Panc1 (cell line): ENCODE measurements around the gene METTL22. TPM values are rescaled to one million over a fixed set of nuclear protein-coding genes. Genes with fewer than 3 reads are reported as not detected.

Source experiments
- ATAC-seq: fragments of 200-7000 bp; cut with Tn5 transposase; 2 replicates; pipeline ENCODE4 v1.9.1; 2020; ENCODE audit warnings: mild to moderate bottlenecking, moderate library complexity
- BruUV-seq: library from RNA; stranded (reverse); fragments of 400-500 nt; replicated peaks from 2 replicates; lab custom pipeline; 2021; lab: Mats Ljungman, UMichigan
- CTCF ChIA-PET: fragments of 300-600 bp; sonication (Branson Sonifier 250); formaldehyde crosslinking; loops from one replicate; lab custom pipeline; 2022; ENCODE audit warnings: antibody characterized with exemption; lab: Charles Lee
- POLR2A ChIA-PET: fragments of 300-600 bp; sonication (Branson Sonifier 250); formaldehyde crosslinking; loops from one replicate; lab custom pipeline; 2022; ENCODE audit warnings: antibody characterized with exemption; lab: Charles Lee
- DNase-seq: peaks from one replicate; pipeline ENCODE4 v3.0.0-alpha.2; 2010; ENCODE audit warnings: low read depth, low spot score
- H3K27ac ChIP-seq: 2 replicates; pipeline ENCODE4 v1.5.1; 2011; ENCODE audit warnings: mild to moderate bottlenecking, low read length, inconsistent platforms
- H3K27me3 ChIP-seq: fragments of 200-500 bp; sonication (Bioruptor generic); 2 replicates; pipeline ENCODE4 v1.6.0; 2014; ENCODE audit warnings: low read length, inconsistent platforms; ENCODE audit not compliant: control insufficient read depth, insufficient read depth
- H3K36me3 ChIP-seq: fragments of 200-500 bp; sonication (Bioruptor generic); 2 replicates; pipeline ENCODE4 v1.5.1; 2014; ENCODE audit warnings: inconsistent platforms, mild to moderate bottlenecking, low read length, moderate library complexity; ENCODE audit not compliant: control insufficient read depth, insufficient read depth
- H3K4me1 ChIP-seq: 2 replicates; pipeline ENCODE4 v1.5.1; 2011; ENCODE audit warnings: inconsistent platforms, mild to moderate bottlenecking, low read length, moderate library complexity; ENCODE audit not compliant: control insufficient read depth, insufficient read depth
- H3K4me3 ChIP-seq, 2 experiments: 2 replicates each; pipeline ENCODE4 v1.5.1; 2011 to 2012; ENCODE audit warnings: low read depth in 2 of 2, low read length in 2 of 2, mild to moderate bottlenecking in 2 of 2, inconsistent platforms in 1 of 2, moderate library complexity in 1 of 2
- H3K9me3 ChIP-seq: fragments of 200-500 bp; sonication (Bioruptor generic); 2 replicates; pipeline ENCODE4 v1.5.1; 2014; ENCODE audit warnings: low read depth, mild to moderate bottlenecking, inconsistent platforms, low read length, moderate library complexity; ENCODE audit not compliant: control insufficient read depth, insufficient read depth
- CTCF ChIP-seq: fragments of 450-650 bp; IDR thresholded peaks from 2 replicates; pipeline ENCODE4 v1.5.1; 2017; ENCODE audit warnings: mild to moderate bottlenecking
- POLR2AphosphoS5 ChIP-seq: IDR thresholded peaks from 2 replicates; pipeline ENCODE4 v1.6.1; 2012; ENCODE audit warnings: mild to moderate bottlenecking, low read depth, low read length, moderate library complexity
- REST ChIP-seq, 2 experiments: IDR thresholded peaks; 2 replicates each; pipeline ENCODE4 v1.6.1; 2011 to 2012; ENCODE audit warnings: low read depth in 2 of 2, control low read depth in 1 of 2, low read length in 1 of 2, mild to moderate bottlenecking in 1 of 2, moderate library complexity in 1 of 2; ENCODE audit not compliant: insufficient read depth in 1 of 2
- SIN3A ChIP-seq: IDR thresholded peaks from 2 replicates; pipeline ENCODE4 v1.6.1; 2012; ENCODE audit warnings: low read depth, mild to moderate bottlenecking, low read length, moderate library complexity, borderline replicate concordance; ENCODE audit not compliant: insufficient read depth
- TCF7L2 ChIP-seq: IDR thresholded peaks from 2 replicates; pipeline ENCODE4 v1.6.1; 2011; ENCODE audit warnings: mild to moderate bottlenecking, low read depth, low read length, inconsistent platforms
- in situ Hi-C: cut with HindIII; loops from 2 replicates; pipeline ENCODE4 v1.10.0; 2016; ENCODE audit warnings: low sequenced_read_pairs, low pct_unique_long_range_greater_than_20kb
- intact Hi-C: fragments of 100-400 bp; cut with micrococcal nuclease; formaldehyde crosslinking; loops from one replicate; pipeline ENCODE4 v1.10.0; 2022; ENCODE audit not compliant: unreplicated experiment
- total RNA-seq: library from RNA; stranded (reverse); gene quantifications from one replicate; pipeline ENCODE4 v1.2.1, GENCODE V29; 2021; ENCODE audit not compliant: unreplicated experiment

Gene METTL22
- total RNA-seq, 1 experiment from 2014 or later: 31.8 TPM

DNA sequence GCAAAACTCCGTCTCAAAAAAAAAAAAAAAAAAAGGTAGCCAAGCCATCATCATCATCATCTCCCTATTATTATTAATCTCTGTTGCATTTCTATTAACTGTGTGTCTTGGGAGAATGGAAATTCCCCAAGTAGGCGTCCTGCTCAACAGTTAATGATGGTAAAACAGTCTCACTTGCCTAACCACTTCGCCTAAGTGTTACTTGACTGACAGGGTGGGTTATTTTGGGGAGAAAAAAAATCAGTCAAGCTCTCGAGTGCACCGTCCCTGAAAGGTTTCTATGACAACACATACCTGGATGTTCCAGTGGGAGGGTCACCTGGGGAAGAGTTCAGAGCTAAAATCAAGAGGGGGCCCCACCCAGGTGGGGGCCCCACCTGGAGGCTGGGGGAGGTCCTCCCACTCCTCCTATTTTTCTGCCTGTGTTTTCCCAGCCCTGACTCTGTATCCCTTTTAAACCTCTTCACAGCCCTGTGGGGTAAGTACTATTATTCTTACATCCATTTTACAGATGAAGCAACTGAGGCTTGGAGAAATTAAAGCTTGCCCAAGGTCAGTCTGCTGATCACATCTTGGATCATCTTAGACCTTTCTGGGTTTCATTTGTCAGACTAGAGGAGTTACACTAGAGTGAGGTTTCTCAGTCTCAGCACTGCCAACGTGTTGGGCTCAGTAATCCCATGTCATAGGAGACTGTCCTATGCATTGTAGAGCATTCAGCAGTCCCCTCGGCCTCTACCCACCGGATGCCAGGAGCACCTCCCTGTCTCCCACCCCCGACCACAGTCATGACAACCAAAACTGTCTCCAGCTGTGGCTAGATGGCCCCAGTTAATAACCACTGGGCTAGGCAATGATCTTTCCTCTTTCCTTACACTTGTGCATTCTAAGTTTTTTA lies 41.9 kb downstream of the METTL22 start:
- CTCF ChIA-PET: interaction anchor here (0.6 kb wide), 1 partner anchor 430 kb away, joined by 3 read pairs; no protein-coding TSS in a partner anchor
- no peak overlapping the region for H3K4me3 ChIP-seq
- in situ Hi-C loops: no loop called here
- intact Hi-C loops: no loop called here
- TF ChIP-seq SIN3A (no peak), POLR2AphosphoS5 (no peak), CTCF (no peak)
- no peaks in the 10 kb centered on the region for H3K4me1 ChIP-seq
- no peak for ATAC-seq
- BruUV-seq: no TSS peak
- H3K27ac ChIP-seq: no peak overlapping the region
- POLR2A ChIA-PET: no interaction called here
- no peaks in the 10 kb centered on the region for H3K9me3 ChIP-seq
- DNase-seq: no peak
- no peaks in the 10 kb centered on the region for H3K27me3 ChIP-seq
- H3K36me3 ChIP-seq: no peaks in the 10 kb centered on the region

- no peak overlapping the region for H3K4me3 ChIP-seq
- H3K9me3 ChIP-seq: no peaks in the 10 kb centered on the region
- BruUV-seq: no TSS peak
- no peaks in the 10 kb centered on the region for H3K27me3 ChIP-seq
- ChIA-PET CTCF (interaction anchor here (0.6 to 1.1 kb wide), 3 partner anchors 126 to 343 kb away, joined by 3 to 4 read pairs (median 3); no protein-coding TSS in a partner anchor), POLR2A (no interaction called here)
- no peak overlapping the region for H3K27ac ChIP-seq
- DNase-seq: no peak
- no peak for TF ChIP-seq TCF7L2
- TF ChIP-seq SIN3A: no peak
- TF ChIP-seq REST (IDR thresholded peaks at IDR 0.05; ENCODE audit: insufficient read depth in 1 of 2, low read depth in 2 of 2, low read length in 1 of 2): no peak
- no peak for TF ChIP-seq CTCF
- TF ChIP-seq POLR2AphosphoS5: no peak
- H3K4me1 ChIP-seq: no peaks in the 10 kb centered on the region
- in situ Hi-C loops (no loop called here), intact Hi-C loops (no loop called here)
- H3K36me3 ChIP-seq: no peaks in the 10 kb centered on the region
- no peak for ATAC-seq
Measured at GRCh38 chr16:8665529-8665928, 44.0 kb downstream of the METTL22 start.
